AG08396 (cell line): Measurements from ENCODE around the gene SLC16A2.
A peak's percentile ranks its signal among the peaks of the same experiment; 100 is the strongest.

ENCODE experiments used
- DNase-seq: peaks from one replicate; pipeline ENCODE4 v3.0.0; 2012; ENCODE audit warnings: low spot score, mixed read lengths

SLC16A2 gene

GRCh38 chrX:74536832-74537371 lies 115.6 kb downstream of the SLC16A2 start:
- no peak for DNase-seq

- no peak for DNase-seq
These were observed 119.4 kb downstream of the SLC16A2 start for GRCh38 chrX:74540635-74541249.

- DNase-seq = no peak
These were observed 124.7 kb downstream of the SLC16A2 start for GRCh38 chrX:74545880-74546523.

- DNase-seq = no peak
These were observed 125.7 kb downstream of the SLC16A2 start for GRCh38 chrX:74546984-74547383.

- peak; percentile 67 for DNase-seq
These were observed 129.1 kb downstream of the SLC16A2 start for GRCh38 chrX:74550295-74550802.

- DNase-seq = no peak
These were observed 130.6 kb downstream of the SLC16A2 start for GRCh38 chrX:74551934-74552333.

GRCh38 chrX:74557378-74557777 lies 136.1 kb downstream of the SLC16A2 start:
- no peak for DNase-seq

GRCh38 chrX:74578137-74578536 lies 156.8 kb downstream of the SLC16A2 start:
- DNase-seq = no peak

GRCh38 chrX:74579597-74580198 lies 158.4 kb downstream of the SLC16A2 start:
- DNase-seq = no peak
